ENCODE results near the gene LPIN1.

- TF ChIP-seq EZH2 (IDR thresholded peaks at IDR 0.05; ENCODE audit: low read depth) (no peak), CTCF (conservative IDR thresholded peaks at IDR 0.05) (no peak)
Measured at GRCh38 chr2:11873356-11874154, 127.1 kb downstream of the LPIN1 start.

Data from PC-9 (cell line).